B cell (primary cell): ENCODE results near the gene RAPGEF5. TPM values are rescaled to one million over a fixed set of nuclear protein-coding genes. Genes with fewer than 3 reads are reported as not detected.

Source experiments
- ATAC-seq: fragments of 200-7000 bp; cut with Tn5 transposase; one replicate; pipeline ENCODE4 v1.10.0; 2021; ENCODE audit warnings: low read depth, mild to moderate bottlenecking, moderate number of reproducible peaks, moderate library complexity
- CTCF ChIA-PET: fragments of 350-600 bp; sonication (Branson Sonifier 250); formaldehyde crosslinking; loops from one replicate; lab custom pipeline; 2021; ENCODE audit warnings: antibody characterized with exemption, inconsistent platforms; lab: Charles Lee
- POLR2A ChIA-PET: fragments of 350-600 bp; sonication (Branson Sonifier 250); formaldehyde crosslinking; loops from one replicate; lab custom pipeline; 2021; ENCODE audit warnings: antibody characterized with exemption; lab: Charles Lee
- DNase-seq: peaks from one replicate; pipeline ENCODE4 v3.0.0; 2013
- H2AFZ ChIP-seq: 2 replicates; pipeline ENCODE4 v1.6.1; 2012; ENCODE audit warnings: mild to moderate bottlenecking, low read depth, low read length; ENCODE audit not compliant: insufficient read depth, poor library complexity, severe bottlenecking
- H3K27ac ChIP-seq, 2 donors: 1 replicate in 1 of 2; 2 replicates in 1 of 2; pipeline ENCODE4 v1.5.1; 2012 to 2013; ENCODE audit warnings: low read length in 2 of 2, mild to moderate bottlenecking in 2 of 2, moderate library complexity in 1 of 2
- H3K27me3 ChIP-seq, 4 experiments: fragments of 200-600 bp in 1 of 4; sonication (generic) in 1 of 4; replicated peaks in 1 of 4; 1 replicate in 2 of 4; 2 replicates in 2 of 4; pipeline versions ENCODE4 v1.6.1 to v1.7.0; 2013 to 2016; ENCODE audit warnings: low read length in 3 of 4, mild to moderate bottlenecking in 2 of 4, mixed read lengths in 1 of 4, moderate library complexity in 1 of 4; ENCODE audit not compliant: insufficient read depth in 4 of 4, control insufficient read depth in 3 of 4; ENCODE audit errors: control extremely low read depth in 1 of 4
- H3K36me3 ChIP-seq, 2 experiments: replicated peaks in 1 of 2; 1 replicate in 1 of 2; 2 replicates in 1 of 2; pipeline versions ENCODE4 v1.6.1 to v1.7.1; 2013; ENCODE audit warnings: low read length in 1 of 2; ENCODE audit not compliant: insufficient read depth in 2 of 2, control insufficient read depth in 1 of 2; ENCODE audit errors: control extremely low read depth in 1 of 2, extremely low read depth in 1 of 2
- H3K4me1 ChIP-seq, 2 donors: fragments of 200-600 bp in 1 of 2; sonication (generic) in 1 of 2; 1 replicate in 1 of 2; 2 replicates in 1 of 2; pipeline versions ENCODE4 v1.5.1 to v1.6.1; 2013 to 2017; ENCODE audit warnings: low read length in 2 of 2; ENCODE audit not compliant: control insufficient read depth in 2 of 2, insufficient read depth in 2 of 2
- H3K4me2 ChIP-seq: replicated peaks from 2 replicates; pipeline ENCODE3; 2012; ENCODE audit warnings: mild to moderate bottlenecking, low read depth, low read length; ENCODE audit not compliant: poor library complexity, severe bottlenecking
- H3K4me3 ChIP-seq, 5 experiments: fragments of 200-600 bp in 1 of 5; sonication (generic) in 1 of 5; 1 replicate in 3 of 5; 2 replicates in 2 of 5; pipeline versions ENCODE4 v1.5.1 to v1.7.0; 2011 to 2016; ENCODE audit warnings: low read length in 4 of 5, mild to moderate bottlenecking in 4 of 5, low read depth in 2 of 5, control low read depth in 1 of 5, moderate library complexity in 1 of 5; ENCODE audit not compliant: insufficient read depth in 1 of 5; ENCODE audit errors: control extremely low read depth in 1 of 5, extremely low read depth in 1 of 5
- H3K79me2 ChIP-seq: fragments of 200-600 bp; sonication (generic); one replicate; pipeline ENCODE4 v1.6.0; 2016; ENCODE audit warnings: low read length; ENCODE audit not compliant: control insufficient read depth, insufficient read depth
- H3K9ac ChIP-seq: fragments of 200-600 bp; sonication (generic); 2 replicates; pipeline ENCODE4 v1.6.1; 2017; ENCODE audit warnings: mild to moderate bottlenecking, low read length, moderate library complexity
- H3K9me3 ChIP-seq, 3 donors: one replicate each; pipeline versions ENCODE4 v1.6.1 to v1.7.1; 2013; ENCODE audit warnings: low read length in 2 of 3; ENCODE audit not compliant: control insufficient read depth in 2 of 3, insufficient read depth in 1 of 3; ENCODE audit errors: control extremely low read depth in 1 of 3
- H4K20me1 ChIP-seq: 2 replicates; pipeline ENCODE4 v1.6.0; 2012; ENCODE audit warnings: mild to moderate bottlenecking, low read length; ENCODE audit not compliant: insufficient read depth, control insufficient read depth, poor library complexity, severe bottlenecking
- H3K27ac Mint-ChIP-seq: one replicate; pipeline ENCODE4 v1.8.0; 2021; ENCODE audit warnings: mixed read lengths
- H3K27me3 Mint-ChIP-seq: one replicate; pipeline ENCODE4 v1.8.0; 2021; ENCODE audit warnings: mixed read lengths
- H3K4me1 Mint-ChIP-seq: one replicate; pipeline ENCODE4 v1.8.0; 2021; ENCODE audit warnings: mixed read lengths
- H3K4me3 Mint-ChIP-seq: one replicate; pipeline ENCODE4 v1.8.0; 2021; ENCODE audit warnings: mixed read lengths
- H3K9me3 Mint-ChIP-seq: one replicate; pipeline ENCODE4 v1.8.0; 2022; ENCODE audit warnings: mixed read lengths; ENCODE audit not compliant: insufficient read depth
- CTCF ChIP-seq: fragments of 200-600 bp; IDR thresholded peaks from one replicate; pipeline ENCODE4 v1.8.0; 2022; ENCODE audit warnings: antibody characterized with exemption, mild to moderate bottlenecking
- EZH2 ChIP-seq: IDR thresholded peaks from 2 replicates; pipeline ENCODE4 v1.6.1; 2012; ENCODE audit warnings: borderline replicate concordance, low read depth, mild to moderate bottlenecking, moderate library complexity, low read length; ENCODE audit not compliant: insufficient read depth, poor library complexity, severe bottlenecking
- WGBS: methylation state at CpG from one replicate; pipeline ENCODE4 v1.1.5; 2013; ENCODE audit warnings: missing lambda C conversion rate; ENCODE audit not compliant: insufficient coverage; 5-methylcytosine and 5-hydroxymethylcytosine counted together
- intact Hi-C: fragments of 100-400 bp; cut with micrococcal nuclease; formaldehyde crosslinking; loops from one replicate; pipeline ENCODE4 v1.10.0; 2022
- polyA plus RNA-seq: library from polyadenylated mRNA; depleted of rRNA; stranded (reverse); fragments of >200 nt; gene quantifications from 2 replicates; pipeline ENCODE4 v1.2.3, GENCODE V29; 2012
- total RNA-seq, 2 donors: library from RNA; stranded (reverse); fragments of 120-200 nt in 1 of 2; gene quantifications; 1 replicate in 1 of 2; 2 replicates in 1 of 2; pipeline versions ENCODE4 v1.2.3 to v1.2.4, GENCODE V29; 2013 to 2022

RAPGEF5 gene
- total and polyA plus RNA-seq, 2 donors (not counting 1 experiment from before 2014, with no cell fraction given), result 1.5 to 37.6 TPM

GRCh38 chr7:22317632-22318031 is 39.3 kb downstream of the RAPGEF5 start:
- Histone ChIP-seq H3K79me2 (no peaks in the 10 kb centered on the region), H3K36me3 (no peaks in the 10 kb centered on the region), H3K4me1 (no peaks in the 10 kb centered on the region), H3K27me3 (no peaks in the 10 kb centered on the region), H2AFZ (no peak overlapping the region), H3K4me2 (no peak overlapping the region), H3K27ac (no peak overlapping the region), H3K9ac (no peak overlapping the region), H3K4me3 (no peak overlapping the region), H4K20me1 (no peaks in the 10 kb centered on the region), H3K9me3 (no peaks in the 10 kb centered on the region)
- Mint-ChIP-seq H3K4me3 (no peak overlapping the region), H3K27ac (no peak overlapping the region), H3K27me3 (no peaks in the 10 kb centered on the region), H3K9me3 (no peaks in the 10 kb centered on the region), H3K4me1 (no peaks in the 10 kb centered on the region)
- ChIA-PET CTCF (no interaction called here), POLR2A (interaction anchor here (0.8 kb wide), 1 partner anchor 60 kb away, joined by 3 read pairs; no protein-coding TSS in a partner anchor)
- DNase-seq, result no peak
- no peak for ATAC-seq
- no CpG with 5 or more reads among the region's 4 CpGs for WGBS
- intact Hi-C loops, result no loop called here
- TF ChIP-seq EZH2 (no peak), CTCF (no peak)

- WGBS, result no CpG with 5 or more reads among the region's 4 CpGs
- ATAC-seq (no peak), DNase-seq (no peak)
- H3K9ac ChIP-seq, result no peak overlapping the region
- intact Hi-C loops, result no loop called here
- H3K79me2 ChIP-seq, result no peaks in the 10 kb centered on the region
- TF ChIP-seq EZH2, result no peak
- no peak for TF ChIP-seq CTCF
- no peaks in the 10 kb centered on the region for H3K27me3 Mint-ChIP-seq
- no peaks in the 10 kb centered on the region for H3K4me1 ChIP-seq
- H3K4me2 ChIP-seq, result no peak overlapping the region
- no peak overlapping the region for H3K4me3 Mint-ChIP-seq
- H3K4me1 Mint-ChIP-seq, result no peaks in the 10 kb centered on the region
- H3K27me3 ChIP-seq, result no peaks in the 10 kb centered on the region
- no peak overlapping the region for H3K4me3 ChIP-seq
- H3K9me3 Mint-ChIP-seq, result no peaks in the 10 kb centered on the region
- no peaks in the 10 kb centered on the region for H3K36me3 ChIP-seq
- H3K9me3 ChIP-seq, result no peaks in the 10 kb centered on the region
- no peaks in the 10 kb centered on the region for H4K20me1 ChIP-seq
- ChIA-PET POLR2A (interaction anchor here (0.6 kb wide), 1 partner anchor 1446 kb away, joined by 3 read pairs; no protein-coding TSS in a partner anchor), CTCF (no interaction called here)
- H3K27ac ChIP-seq, result no peak overlapping the region
- no peak overlapping the region for H3K27ac Mint-ChIP-seq
- no peak overlapping the region for H2AFZ ChIP-seq
Measured at GRCh38 chr7:22316914-22317313, 40.0 kb downstream of the RAPGEF5 start.
